GM11168 (cell line): ENCODE measurements around the gene WDR88.
"Not testable (repeated sequence)": the region's sequence is repeated elsewhere in the genome, so short reads cannot be mapped to it uniquely, and the experiment has no call there.

Source experiments
- in situ Hi-C: fragments of 300-500 bp; cut with MboI; formaldehyde crosslinking; loops from one replicate; pipeline ENCODE4 v1.12.0; 2022; ENCODE audit warnings: low sequenced_read_pairs; ENCODE audit not compliant: unreplicated experiment

The WDR88 gene

DNA sequence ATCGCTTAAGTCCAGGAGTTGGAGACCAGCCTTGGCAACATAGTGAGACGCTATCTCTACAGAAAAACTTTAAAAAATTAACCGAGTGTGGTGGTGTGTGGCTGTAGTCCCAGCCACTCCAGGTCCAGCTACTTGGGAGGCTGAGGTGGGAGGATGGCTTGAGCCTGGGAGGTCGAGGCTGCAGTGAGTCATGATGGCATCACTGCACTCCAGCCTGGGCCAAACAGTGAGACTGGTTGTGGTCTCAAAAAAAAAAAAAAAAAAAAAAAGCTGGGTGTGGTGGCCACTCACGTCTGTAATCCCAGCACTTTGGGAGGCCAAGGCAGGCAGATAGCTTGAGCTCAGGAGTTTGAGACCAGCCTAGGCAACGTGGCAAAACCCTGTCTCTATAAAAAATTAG is 34.1 kb downstream of the WDR88 start:
- in situ Hi-C loops = not testable (repeated sequence)

GRCh38 chr19:33167438-33167837 is 35.5 kb downstream of the WDR88 start:
- in situ Hi-C loops = no loop called here

DNA sequence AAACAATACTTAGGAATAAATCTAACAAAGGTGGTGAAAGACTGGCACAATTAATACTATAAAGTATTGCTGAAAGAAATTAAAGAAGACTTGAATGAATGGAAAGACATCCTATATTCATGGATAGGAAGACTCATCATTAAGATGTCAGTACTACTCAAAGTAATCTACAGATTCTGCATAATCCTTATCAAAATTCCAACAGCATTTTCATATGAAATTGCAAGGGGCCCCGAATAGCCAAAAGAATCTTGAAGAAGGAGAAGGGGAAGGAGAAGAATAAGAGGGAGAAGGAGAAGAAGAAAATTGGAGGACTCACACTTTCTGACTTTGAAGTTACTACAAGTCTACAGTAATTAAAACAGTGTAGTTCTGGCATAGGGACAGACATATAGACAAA is 36.6 kb downstream of the WDR88 start:
- in situ Hi-C loops = no loop called here

GRCh38 chr19:33171222-33171795 is 39.4 kb downstream of the WDR88 start:
- in situ Hi-C loops = no loop called here

DNA sequence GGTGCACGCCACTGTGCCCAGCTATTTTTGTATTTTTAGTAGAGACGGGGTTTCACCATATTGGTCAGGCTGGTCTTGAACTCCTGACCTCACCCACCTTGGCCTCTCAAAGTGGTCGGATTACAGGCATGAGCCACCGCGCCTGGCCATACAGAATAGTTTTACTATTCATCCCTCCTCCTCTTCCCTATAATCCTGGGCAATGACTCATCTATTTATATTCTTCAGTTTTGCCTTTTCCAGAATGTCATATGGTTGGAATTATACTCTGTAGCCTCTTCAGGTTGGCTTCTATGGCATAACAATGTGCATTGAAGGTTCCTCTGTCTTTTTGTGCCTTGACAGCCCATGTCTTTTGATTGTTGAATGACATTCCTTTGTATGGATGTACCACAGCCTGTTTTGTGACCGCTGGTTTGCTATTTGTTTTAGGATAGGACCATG is 40.0 kb downstream of the WDR88 start:
- in situ Hi-C loops = no loop called here

DNA sequence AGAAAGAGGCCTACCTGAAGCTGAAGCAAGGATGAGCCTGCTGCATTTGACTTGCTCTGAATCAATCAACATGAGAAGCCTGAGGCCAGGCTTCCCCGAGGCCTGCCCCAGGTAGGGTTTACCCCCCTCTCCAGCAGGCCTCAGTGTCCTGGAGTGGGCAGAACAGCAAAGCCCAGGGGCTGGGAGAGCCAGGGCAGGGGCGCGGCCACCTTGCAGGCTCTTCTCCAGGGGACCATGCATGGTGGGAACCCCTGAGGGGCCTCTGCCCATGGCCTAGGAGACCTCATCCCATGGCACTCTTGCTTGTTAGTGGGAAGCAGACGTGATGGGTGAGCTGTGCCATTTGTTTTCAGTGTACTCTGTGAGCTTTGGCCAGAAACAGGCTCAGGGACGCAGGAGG is 42.3 kb downstream of the WDR88 start:
- in situ Hi-C loops = no loop called here

GRCh38 chr19:33175156-33175782 is 43.4 kb downstream of the WDR88 start:
- in situ Hi-C loops = no loop called here

DNA sequence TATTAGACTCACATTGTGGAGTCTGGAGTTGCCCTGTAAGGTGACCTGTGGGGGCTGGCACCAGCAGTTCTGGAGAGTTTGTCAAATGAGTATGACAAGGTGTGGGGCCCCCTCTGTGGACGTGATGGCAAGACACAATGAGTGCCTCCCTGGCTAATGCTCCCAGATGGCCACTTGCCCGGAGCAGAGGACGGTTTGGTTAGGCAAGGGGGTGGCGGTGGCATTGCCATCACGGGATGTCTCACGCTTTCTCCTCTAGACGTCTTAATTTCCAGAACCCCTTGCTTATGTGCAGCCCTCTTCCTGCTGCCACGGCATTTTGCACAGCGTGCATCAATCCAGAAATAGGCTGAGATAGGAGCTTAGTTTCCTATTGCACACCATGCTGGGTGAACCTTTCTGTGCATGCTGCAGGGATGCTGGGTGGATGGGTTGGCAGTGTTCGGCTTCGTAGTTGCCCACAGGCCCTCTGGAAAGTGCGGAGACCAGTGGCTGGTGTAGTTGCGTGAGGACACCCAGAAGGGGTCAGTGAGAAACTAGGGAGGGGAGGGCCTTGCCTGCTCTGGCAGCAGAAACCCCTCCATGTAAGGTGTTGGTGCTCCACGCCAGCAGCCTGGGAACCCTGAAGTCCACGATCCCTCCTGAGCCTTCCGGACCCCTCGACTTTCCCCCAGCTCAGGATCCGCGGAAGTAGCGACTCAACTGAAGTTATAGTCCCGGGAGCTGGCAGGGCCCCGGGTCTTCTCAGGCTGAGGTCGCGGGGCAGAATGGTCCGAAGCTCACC is 44.2 kb downstream of the WDR88 start:
- in situ Hi-C loops = no loop called here

- in situ Hi-C loops = no loop called here
These were observed 44.9 kb downstream of the WDR88 start for GRCh38 chr19:33176670-33177416.

- in situ Hi-C loops = no loop called here
These were observed 45.6 kb downstream of the WDR88 start for GRCh38 chr19:33177417-33177979.

DNA sequence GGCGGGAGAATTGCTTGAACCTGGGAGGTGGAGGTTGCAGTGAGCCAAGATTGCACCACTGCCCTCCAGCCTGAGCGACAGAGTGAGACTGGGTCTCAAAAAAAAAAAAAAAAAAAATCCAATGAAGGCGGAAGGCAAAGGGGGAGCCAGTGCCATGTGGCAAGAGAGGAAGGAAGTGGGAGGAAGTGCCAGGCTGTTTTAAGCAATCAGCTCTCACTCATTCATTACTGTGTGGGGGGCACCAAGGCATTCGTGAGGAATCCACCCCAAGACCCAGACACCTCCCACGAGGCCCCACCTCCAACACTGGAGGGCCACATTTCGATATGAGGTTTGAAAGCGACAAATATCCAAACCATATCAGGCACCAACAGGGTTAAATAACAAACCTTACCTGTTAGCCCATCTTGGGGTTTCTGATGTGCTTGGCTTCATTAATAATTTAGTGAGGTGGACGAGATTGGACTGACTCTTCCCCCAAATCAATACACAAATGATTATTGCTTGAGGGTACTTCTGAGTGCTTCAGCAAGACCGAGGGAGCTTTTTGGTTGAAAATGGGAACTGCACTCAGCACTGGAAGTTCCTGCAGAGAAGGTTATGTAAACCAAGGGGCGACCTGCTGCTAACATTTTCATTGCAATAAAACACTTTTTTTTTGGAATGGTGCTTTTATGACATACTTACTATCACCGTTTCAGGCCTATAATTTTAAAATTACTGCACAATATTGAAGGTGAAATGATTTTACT is 54.7 kb downstream of the WDR88 start:
- in situ Hi-C loops = no loop called here

DNA sequence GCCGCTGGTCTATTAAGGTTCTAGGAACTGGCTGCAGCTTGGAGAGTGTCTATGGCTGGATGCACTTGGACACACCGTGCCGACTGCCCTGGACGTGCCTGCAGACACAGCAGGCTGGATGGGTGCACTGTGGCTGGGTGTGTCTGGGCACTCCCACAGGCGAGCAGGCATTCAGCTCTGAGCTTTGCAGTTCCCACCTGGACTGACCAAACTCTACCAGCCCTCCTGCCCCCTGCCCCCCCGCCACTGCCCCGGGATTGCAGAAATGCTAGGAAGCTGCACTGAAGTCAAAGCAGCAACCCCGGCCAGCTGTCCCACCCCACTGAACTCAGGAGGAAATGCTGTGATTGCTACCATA is 55.2 kb downstream of the WDR88 start:
- in situ Hi-C loops = no loop called here

DNA sequence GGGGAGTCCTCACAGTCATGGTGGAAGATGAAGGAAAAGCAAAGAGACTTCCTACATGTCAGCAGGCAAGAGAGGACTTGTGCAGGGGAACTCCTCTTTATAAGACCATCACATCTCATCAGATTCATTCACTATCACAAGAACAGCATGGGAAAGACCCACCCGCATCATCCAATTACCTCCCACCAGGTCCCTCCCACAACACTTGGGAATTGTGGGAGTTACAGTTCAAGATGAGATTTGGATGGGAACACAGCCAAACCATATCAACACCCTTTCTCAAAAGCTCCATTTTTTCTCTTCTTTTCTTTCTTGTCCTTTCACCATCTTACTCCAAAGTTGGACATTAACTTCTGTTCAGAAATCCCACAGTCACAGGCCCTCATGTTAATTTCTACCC is 57.5 kb downstream of the WDR88 start:
- in situ Hi-C loops = no loop called here

DNA sequence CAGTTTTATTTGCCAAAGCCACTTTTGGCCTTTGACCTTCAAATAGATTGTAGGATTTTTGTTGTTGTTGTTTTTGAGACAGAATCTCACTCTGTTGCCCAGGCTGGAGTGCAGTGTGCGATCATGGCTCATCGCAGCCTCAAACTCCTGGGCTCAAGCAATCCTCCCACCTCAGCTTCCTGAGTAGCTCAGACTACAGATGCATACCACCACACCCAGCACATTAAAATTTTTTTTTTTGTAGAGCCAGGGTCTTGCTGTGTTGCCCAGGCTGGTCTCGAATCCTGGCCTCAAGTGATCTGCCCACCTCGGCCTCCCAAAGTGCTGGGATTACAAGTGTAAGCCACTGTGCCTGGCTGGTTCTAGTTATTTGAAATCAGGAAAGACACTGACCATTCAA is 59.2 kb downstream of the WDR88 start:
- in situ Hi-C loops = not testable (repeated sequence)

GRCh38 chr19:33191501-33191900 is 59.6 kb downstream of the WDR88 start:
- in situ Hi-C loops = no loop called here

DNA sequence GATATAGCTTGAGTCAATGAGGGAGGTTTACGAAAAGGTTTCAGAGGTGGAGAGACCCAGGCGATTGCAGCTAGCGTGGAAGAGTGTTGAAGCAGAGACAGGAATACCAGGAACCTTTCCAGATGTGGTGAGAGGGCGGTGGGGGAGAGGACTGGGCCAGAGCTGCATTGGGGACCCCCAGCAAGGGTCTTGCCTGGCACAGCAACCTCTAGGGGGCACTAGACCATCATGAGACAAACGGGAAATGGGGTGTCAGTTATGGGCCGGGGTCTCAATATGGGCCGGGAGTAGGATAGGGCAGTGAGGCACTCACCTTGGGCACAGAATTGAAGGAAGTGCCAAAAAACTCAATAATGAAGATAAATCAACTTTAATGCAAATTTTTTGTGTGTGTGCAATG is 60.1 kb downstream of the WDR88 start:
- in situ Hi-C loops = no loop called here

GRCh38 chr19:33193269-33193864 is 61.5 kb downstream of the WDR88 start:
- in situ Hi-C loops = no loop called here

DNA sequence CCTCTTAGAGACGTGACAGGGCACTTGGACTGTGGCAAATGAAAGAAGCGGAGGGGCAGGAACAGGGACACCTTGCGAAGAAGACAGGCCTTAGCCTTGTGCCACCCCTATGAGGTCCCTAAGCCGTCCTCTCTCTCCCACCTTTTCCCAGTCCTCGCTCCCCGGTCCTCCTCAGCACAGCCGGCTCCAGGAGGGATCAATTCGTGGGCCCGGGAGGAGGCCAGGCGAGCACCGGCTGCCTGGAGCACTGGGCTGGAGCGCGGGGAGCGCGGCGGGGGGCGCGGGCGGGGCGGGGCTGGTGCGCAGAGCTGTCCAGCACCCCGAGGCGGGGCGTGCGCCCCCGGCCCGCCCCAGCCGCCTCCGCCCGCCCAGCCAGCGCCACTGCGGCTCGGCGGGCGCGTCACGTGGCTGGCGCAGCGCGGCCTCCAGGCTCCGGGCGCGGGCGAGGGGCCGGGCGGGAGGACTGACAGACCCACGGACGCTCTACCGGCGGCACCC is 62.0 kb downstream of the WDR88 start, which contains the start of gene LRP3:
Gene LRP3 (plus strand): TSS at position 466 of the 498 bp plus-strand sequence. CDS start 456 bp downstream, outside the sequence.
- in situ Hi-C loops = no loop called here

DNA sequence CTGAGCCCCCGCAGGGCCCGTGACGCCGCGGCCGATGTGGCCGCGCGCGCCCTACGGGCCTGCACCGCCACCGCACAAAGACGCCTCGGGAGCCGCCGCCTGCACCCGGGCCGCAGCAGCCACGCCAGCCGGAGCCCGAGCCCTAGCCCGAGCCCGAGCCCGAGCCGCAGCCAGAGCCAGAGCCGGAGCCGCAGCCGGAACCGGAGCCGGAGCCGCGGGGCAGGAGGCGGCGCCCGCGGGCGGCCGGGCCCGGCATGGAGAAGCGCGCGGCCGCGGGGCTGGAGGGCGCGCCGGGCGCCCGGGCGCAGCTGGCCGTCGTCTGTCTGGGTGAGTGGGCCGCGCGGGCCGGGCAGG is 62.6 kb downstream of the WDR88 start:
- in situ Hi-C loops = no loop called here
